Measurements from ENCODE around the gene SDHB. TPM values are rescaled to one million over a fixed set of nuclear protein-coding genes. Genes with fewer than 3 reads are reported as not detected.

The SDHB gene
- total RNA-seq, 3 donors from 2014 or later = 145 to 177 (median 163) TPM

GRCh38 chr1:17011092-17011438, 42.8 kb downstream of the SDHB start:
- ATAC-seq = no peak
- peak in 1 of 3 donors; percentile 15 for DNase-seq
- H3K36me3 ChIP-seq (ENCODE audit: low read depth) = no peaks in the 10 kb centered on the region
- peak overlapping the region; percentile 44 for H3K4me3 ChIP-seq
- no peaks in the 10 kb centered on the region for H3K9me3 ChIP-seq
- H3K4me1 ChIP-seq (ENCODE audit: low read depth) = peaks cover 16% of the 10 kb centered on the region
- intact Hi-C loops (cut with DNase I, micrococcal nuclease) = no loop called here
- TF ChIP-seq CTCF (IDR thresholded peaks at IDR 0.05) = no peak

GRCh38 chr1:17009706-17010105, 44.1 kb downstream of the SDHB start:
- no peak overlapping the region for H3K4me3 ChIP-seq
- DNase-seq (peak in 2 of 3 donors; percentile 12 to 48), ATAC-seq (peak; percentile 64)
- no peak for TF ChIP-seq CTCF (IDR thresholded peaks at IDR 0.05)
- intact Hi-C loops (cut with DNase I, micrococcal nuclease) = no loop called here
- no peaks in the 10 kb centered on the region for H3K9me3 ChIP-seq
- no peaks in the 10 kb centered on the region for H3K36me3 ChIP-seq (ENCODE audit: low read depth)
- peaks cover 16% of the 10 kb centered on the region for H3K4me1 ChIP-seq (ENCODE audit: low read depth)

DNA sequence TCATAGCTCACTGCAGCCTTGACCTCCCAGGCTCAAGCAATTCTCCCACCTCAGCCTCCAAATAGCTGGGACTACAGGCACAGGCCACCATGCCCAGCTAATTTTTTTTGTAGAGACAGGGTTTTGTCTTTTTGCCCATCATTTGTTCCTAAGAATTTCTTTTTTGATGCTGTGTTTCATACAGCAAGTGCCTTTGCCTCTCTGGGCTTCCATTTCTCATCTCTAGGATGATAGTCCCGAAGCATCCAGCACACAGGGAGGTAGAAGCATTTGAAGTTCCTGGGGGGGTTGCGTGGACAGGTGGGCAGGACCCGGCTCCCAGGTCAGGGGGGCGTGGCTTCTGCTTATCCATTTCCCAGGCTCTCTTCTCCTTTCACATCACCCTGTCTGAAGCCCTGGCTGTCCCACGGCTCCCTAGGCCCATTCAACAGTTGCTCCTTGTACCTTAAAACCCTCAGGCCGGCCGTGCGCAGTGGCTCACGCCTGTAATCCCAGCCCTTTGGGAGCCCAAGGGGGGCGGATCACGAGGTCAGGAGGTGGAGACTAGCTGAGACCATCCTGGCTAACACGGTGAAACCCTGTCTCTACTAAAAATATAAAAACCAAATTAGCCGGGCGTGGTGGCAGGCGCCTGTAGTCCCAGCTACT, 45.5 kb downstream of the SDHB start:
- DNase-seq (no peak), ATAC-seq (no peak)
- intact Hi-C loops (cut with DNase I, micrococcal nuclease) = no loop called here
- no peak for TF ChIP-seq CTCF (IDR thresholded peaks at IDR 0.05)
- H3K4me3 ChIP-seq = no peak overlapping the region
- no peaks in the 10 kb centered on the region for H3K36me3 ChIP-seq (ENCODE audit: low read depth)
- peaks cover 16% of the 10 kb centered on the region for H3K4me1 ChIP-seq (ENCODE audit: low read depth)
- no peaks in the 10 kb centered on the region for H3K9me3 ChIP-seq

GRCh38 chr1:17007121-17007520, 46.7 kb downstream of the SDHB start:
- Histone ChIP-seq H3K9me3 (no peaks in the 10 kb centered on the region), H3K4me1 (ENCODE audit: low read depth) (peaks cover 12% of the 10 kb centered on the region), H3K4me3 (no peak overlapping the region), H3K36me3 (ENCODE audit: low read depth) (no peaks in the 10 kb centered on the region)
- intact Hi-C loops (cut with DNase I, micrococcal nuclease) = no loop called here
- DNase-seq = no peak
- TF ChIP-seq CTCF (IDR thresholded peaks at IDR 0.05) = no peak
- no peak for ATAC-seq

DNA sequence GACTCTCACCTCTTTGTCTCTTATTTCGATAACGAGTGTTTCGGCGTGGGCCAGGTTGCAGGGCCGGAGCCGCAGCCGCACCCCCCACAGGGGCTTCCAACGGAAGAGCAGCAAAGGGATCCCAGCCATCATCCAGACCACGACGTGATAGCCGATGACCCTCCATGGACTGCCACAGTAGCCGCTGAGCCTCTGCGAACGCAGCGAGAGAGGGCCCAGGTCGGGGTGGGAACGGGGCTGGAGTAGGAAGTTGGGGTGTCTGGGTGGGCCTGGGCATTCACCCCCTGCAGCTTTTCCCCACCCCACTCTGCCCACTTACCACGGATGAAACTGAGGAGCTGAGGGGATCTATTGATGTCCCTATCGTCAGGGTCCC, 48.5 kb downstream of the SDHB start:
- Histone ChIP-seq H3K4me3 (no peak overlapping the region), H3K36me3 (ENCODE audit: low read depth) (no peaks in the 10 kb centered on the region), H3K4me1 (ENCODE audit: low read depth) (peaks cover 6% of the 10 kb centered on the region), H3K9me3 (no peaks in the 10 kb centered on the region)
- no peak for TF ChIP-seq CTCF (IDR thresholded peaks at IDR 0.05)
- intact Hi-C loops (cut with DNase I, micrococcal nuclease) = no loop called here
- no peak for ATAC-seq
- no peak for DNase-seq

Data from mucosa of descending colon (tissue), 3 donors.